ENCODE data around the gene CTAG1A. TPM values are rescaled to one million over a fixed set of nuclear protein-coding genes. Genes with fewer than 3 reads are reported as not detected.
"Not testable (repeated sequence)": the region's sequence is repeated elsewhere in the genome, so short reads cannot be mapped to it uniquely, and the experiment has no call there.

CTAG1A gene
- not detected for total RNA-seq

DNA sequence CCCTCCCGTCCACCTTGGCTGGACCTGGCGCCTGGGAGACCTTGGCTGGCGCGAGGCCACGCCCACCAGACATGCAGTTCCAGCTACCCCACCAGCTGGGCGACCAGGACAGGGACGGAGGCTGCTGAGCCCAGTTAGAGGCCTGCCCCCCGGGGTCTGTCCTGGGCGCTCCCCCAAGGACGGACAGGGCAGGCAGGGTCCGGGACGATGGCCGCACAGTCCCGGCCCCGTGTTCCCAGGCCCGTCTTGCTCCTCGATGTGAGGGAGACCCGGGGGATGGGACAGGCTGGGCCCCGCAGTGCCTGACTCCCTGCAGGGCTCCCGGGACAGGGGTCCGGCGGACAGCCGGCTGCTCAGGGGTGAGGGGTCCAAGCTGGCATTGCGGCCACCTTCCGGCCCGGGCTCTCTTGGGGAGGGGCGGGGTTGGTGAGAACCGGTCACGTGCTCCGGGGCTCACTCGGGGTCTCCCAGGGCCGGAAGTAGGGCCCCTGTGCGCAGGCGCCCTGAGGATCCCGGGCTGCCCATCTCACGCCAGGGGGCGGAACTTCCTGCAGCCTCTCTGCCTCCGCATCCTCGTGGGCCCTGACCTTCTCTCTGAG lies at the start of gene CTAG1A:
CTAG1A (plus strand) TSS at position 549 of the 599 bp plus-strand sequence. CDS start 74 bp downstream, outside the sequence.
- FAIRE-seq; DNase-seq (ENCODE audit: low spot score in 2 of 2): not testable (repeated sequence)

DNA sequence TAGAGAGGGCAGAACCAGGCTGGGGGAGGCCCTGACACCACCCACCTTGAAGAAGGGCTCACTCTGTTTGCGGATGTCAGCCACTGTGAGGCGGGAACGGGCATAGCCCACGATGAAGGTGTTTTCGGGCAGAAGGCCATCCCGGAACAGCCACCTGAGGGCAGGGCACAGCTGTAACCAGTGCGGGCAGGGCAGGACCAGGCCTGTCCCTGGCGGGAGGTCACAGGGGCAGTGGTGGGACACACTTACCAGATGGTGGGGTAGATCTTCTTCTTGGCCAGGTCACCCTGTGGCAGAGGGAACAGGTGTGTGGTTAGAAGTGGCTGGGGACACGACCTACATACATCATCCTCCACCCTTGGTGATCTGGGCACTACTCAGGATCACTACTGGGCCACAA lies 49.0 kb upstream of the CTAG1A start:
- FAIRE-seq, result no peak

DNA sequence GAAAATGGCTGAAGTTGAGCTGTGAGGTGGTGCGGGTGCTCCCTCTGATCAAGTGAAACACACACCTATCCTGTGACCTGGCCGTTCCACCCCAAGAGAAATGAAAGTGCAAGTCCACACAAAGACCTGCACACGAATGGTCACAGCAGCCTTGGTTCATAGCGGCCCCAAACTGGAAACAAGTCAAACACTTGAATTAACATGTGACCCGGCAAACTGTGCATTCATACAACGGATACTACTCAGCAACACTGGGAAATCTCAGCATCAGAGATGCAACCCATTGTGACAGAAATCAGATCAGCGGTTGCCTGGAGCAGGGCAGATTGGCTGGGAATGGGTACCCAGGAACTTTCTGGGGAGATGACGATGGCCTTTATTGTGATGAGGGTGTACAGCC lies 45.9 kb upstream of the CTAG1A start:
- no peak for FAIRE-seq
- no peak for DNase-seq (ENCODE audit: low spot score in 2 of 2)

More for the DNA sequence above, 49.0 kb upstream of the CTAG1A start:
- no peak for DNase-seq (ENCODE audit: low spot score in 2 of 2)

DNA sequence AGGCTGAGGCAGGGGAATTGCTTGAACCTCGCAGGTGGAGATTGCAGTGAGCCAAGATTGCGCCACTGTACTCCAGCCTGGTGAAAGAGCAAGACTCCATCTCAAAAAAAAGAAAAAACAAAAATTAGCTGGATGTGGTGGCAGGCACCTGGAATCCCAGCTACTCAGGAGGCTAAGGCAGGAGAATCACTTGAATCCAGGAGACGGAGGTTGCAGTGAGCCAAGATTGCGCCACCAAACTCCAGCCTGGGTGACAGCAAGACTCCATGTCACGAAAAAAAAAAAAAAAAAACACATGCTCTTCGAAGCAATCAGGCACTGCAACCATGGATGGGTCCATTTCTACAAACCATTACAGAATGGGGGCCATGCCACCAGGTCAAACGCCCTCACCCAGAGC lies 44.6 kb upstream of the CTAG1A start:
- not testable (repeated sequence) for DNase-seq (ENCODE audit: low spot score in 2 of 2); FAIRE-seq

DNA sequence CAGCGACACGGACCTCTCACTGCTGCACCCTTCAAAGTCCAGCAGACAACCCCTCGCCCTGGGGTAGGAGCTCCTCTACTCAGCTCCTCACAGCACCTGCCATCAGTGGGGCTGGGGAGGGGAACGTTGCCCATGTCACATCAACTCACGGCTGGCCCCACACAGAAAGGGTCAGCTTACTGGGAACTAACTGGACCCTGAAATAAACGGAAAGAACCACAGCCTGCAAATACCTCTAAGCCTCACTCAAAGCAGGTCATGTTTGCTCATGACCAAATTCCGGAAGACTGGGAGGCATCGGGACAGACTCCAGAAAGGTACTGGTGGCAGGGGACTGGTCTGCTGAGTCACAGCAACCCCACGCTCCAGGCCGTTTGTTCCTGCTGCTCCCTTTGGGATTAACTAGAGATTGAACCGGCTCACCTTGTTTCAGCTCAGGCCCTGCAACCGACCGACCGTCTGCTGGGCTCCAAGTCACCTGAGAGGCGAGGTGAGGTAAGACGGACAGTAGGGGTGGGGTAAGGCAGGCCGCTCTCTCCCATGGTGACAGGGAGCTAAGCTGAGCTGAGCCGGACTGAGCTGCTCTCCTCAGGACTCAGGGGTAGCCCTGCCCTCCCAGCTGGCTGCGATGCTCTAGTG lies 43.9 kb upstream of the CTAG1A start:
- FAIRE-seq, result no peak
- DNase-seq (ENCODE audit: low spot score in 2 of 2), result no peak

DNA sequence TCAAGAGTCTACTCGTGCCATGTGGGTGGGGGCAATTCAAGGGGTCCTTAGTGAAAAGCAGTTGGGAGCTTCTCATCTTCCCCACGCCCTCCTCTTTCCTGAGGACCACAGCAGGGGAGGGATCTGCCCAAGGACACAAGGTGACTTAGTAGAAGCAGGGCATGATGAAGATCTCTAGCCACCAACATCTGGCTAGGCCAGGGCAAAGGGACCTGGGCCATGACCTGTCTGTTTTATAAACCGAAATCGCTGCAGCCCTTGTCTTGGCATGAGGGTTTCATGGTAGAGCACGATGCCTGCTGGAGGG lies 43.4 kb upstream of the CTAG1A start:
- FAIRE-seq, result no peak
- DNase-seq (ENCODE audit: low spot score in 2 of 2), result no peak

DNA sequence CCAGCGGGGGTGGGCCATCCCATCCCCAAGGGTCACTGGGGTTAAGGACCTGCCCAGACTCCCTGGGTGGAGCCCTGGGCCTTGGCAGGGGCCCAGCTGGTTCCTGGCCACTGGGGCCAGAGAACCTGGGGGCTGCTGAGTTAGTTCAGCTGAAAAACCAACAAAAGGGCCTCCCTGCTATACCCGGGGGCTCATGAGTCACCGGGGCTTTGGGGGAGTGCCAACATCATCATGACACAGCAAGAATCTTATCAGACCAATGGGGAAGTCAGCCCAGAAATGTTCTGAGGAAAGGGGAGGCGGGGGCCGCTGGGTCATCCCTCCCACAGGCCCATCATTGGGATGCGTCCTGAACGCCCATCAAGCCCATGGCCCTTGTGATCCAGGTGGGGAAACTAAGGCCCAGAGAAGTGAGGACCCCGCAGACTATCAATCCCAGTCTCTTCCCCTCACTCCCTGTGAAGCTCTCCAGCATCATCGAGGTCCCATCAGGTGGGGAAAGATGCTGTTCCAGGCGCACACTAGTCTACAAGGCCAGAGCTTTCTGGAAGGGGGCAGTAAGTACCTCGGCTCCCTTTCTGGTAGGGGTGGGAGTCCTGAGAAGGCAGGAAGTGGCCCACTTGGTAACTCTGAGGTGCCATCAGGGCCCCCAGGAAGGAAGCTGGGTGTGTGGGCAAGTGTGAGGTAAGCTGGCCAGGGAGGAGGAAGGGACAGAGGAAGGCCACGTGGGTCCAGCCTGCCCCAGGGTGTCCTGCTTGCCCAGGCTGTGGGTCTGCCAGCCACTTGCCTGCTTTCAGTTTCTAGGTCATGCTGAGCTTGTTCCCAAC lies 42.8 kb upstream of the CTAG1A start:
- DNase-seq (ENCODE audit: low spot score in 2 of 2), result peak in 1 of 2 donors; percentile 39
- FAIRE-seq, result no peak

DNA sequence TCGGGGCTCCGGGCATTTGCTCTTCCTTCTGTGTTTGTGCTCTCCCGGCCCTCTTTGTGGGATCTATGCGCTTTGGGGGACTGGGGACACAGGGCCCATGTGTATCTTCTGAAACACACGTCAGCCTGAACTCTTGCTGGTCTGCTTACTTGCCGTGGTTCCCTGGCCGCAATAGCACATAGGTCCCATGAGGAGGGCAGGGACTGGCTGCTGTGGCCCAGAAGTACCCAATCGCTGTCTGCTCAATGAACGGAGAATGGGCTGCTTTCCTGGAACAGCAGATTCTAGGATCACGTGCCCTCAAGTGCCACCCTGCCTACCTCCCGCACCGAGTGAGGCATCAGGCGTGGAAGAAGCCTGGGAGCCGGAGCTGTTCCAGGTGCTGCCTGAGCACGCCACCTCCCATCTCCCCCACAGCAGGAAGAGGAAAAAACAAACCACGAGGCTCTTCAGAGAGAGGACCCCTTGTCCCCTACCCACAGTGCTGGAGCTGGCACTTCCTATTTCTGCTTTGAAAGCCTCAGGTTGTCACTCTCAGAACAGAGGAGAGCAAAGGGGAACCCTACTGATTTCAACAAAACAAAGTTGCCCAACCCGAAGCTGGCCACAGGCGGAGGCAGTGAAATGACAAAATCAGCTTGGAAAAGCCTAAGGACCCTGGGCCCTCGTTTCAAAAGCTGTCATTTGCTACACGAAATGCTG lies 42.1 kb upstream of the CTAG1A start:
- no peak for DNase-seq (ENCODE audit: low spot score in 2 of 2)
- no peak for FAIRE-seq

DNA sequence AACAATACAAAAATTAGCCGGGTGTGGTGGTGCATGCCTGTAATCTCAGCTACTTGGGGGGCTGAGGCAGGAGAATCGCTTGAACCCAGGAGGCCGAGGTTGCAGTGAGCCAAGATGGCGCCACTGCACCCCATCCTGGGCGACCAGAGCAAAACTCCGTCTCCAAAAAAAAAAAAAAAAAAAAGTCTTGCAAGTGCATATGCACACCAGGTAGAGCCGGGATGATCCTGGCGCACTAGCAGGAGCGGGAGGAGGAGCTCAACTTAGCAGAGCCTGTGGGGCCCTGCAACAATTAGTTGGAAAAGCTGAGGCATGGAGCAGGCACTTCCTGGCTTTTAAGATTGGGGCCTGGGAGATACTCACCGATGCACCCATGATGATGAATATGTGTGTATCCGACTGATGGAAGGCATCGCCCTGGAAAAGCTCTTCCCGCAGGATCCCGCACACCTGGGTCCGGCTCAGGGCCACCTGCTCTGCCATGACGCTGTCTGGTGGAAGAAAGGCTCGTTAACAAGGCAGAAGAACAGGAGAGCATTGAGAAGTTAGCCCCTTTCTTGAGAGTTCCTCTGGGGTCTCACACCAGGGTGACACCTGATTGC lies 39.2 kb upstream of the CTAG1A start:
- FAIRE-seq (no peak), DNase-seq (ENCODE audit: low spot score in 2 of 2) (no peak)

DNA sequence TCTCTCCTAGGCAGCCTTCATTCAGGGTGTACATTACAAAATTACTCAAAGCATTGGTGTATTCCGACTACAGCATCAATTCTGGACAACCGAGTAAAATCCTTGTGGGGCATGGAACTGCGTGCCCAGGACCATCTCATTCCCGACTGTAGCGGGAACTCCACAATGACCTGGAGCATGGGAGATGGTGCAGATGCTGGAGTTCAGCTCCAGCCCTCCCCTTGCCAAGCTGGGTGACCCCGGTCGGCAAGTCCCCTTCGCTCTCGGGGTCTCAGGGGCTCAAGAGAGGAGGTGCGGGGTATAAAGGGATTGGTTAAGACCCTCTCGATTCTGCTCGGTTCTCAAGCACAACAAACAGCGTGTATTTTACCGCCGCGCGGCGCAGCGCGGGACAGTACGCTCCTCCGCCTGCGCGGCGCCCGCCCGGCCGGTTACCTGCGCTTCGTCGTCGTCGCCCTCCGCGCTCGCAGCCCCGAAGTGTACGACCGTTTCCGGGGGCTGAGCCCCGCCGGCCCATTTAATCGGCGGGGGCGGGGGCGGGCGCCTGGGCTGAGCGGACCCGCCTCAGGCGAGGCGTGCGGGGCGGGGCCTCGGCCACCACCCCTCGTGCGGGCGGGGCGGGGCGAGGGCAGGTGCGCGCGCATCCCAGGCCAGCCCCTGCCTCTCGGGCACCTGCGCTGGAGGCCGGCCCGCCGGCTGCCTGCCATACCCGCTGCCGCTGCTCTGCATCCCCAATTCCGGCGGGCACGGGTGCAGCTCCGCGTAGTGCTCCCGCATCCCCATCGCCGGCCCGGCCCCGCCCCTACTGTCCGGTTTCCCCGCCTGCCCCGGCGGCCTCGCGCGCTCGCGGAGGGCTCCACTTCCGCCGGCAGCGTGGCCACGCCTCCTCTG lies 38.3 kb upstream of the CTAG1A start, which contains the start of gene G6PD:
G6PD (minus strand) TSS at position 493 of the 891 bp plus-strand sequence. CDS start 691 bp downstream, outside the sequence.
- FAIRE-seq, result no peak
- DNase-seq (ENCODE audit: low spot score in 2 of 2), result peak; percentile 80 to 87

DNA sequence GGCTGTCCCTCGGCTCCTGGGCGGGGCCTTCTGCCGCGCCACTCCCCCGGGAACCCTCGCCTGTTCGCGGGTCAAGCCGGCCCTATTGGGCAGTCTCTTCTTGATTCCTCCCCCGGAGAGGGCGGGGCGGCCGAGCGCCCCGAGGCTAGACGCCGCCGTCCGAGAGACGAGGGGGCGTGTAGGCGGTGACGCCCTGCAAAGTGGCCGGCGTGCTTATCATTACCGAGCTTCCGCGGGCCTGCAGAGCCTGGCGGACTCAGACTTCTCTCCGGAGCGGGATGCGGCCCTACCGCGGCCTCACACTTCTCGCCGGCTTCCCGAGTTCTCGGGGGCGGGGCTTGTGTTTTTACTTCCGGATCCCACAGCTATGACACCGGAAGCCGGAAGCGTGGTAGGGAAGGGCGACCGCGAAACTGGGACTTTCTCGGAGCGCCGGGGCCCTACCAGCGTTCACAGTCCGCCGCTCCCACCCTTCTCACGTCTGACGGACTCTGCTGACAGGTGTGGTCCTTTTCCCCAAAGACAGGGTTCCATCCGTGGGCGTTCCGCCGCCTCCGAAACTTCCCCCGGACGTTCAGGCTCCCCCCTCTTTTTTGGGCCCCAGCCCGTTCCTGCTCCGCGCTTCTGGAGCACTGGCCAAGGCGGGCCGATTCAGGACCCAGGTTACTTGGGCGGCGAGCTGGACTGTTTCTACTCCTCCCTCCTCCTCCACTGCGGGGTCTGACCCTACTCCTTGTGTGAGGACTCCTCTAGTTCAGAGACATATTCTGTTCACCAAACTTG lies 37.5 kb upstream of the CTAG1A start, which contains the start of gene IKBKG:
IKBKG (plus strand) TSS at position 376 of the 783 bp plus-strand sequence. CDS start 4,383 bp downstream, outside the sequence.
- FAIRE-seq, result no peak
- peak; percentile 93 to 95 for DNase-seq (ENCODE audit: low spot score in 2 of 2)

DNA sequence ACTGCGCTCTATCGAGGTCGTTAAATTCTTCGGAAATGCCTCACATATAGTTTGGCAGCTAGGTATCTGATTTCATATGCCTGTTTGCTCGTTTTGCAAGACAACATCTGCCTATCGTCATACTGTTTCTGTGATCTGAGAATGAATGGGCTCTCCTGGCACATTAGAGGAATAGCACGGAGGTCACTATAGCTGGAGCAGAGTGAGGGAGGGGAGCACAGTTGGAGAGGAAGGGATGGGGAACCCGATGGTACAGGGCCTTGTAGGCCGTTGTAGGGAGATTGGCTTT lies 37.0 kb upstream of the CTAG1A start:
- no peak for DNase-seq (ENCODE audit: low spot score in 2 of 2)
- FAIRE-seq, result no peak

DNA sequence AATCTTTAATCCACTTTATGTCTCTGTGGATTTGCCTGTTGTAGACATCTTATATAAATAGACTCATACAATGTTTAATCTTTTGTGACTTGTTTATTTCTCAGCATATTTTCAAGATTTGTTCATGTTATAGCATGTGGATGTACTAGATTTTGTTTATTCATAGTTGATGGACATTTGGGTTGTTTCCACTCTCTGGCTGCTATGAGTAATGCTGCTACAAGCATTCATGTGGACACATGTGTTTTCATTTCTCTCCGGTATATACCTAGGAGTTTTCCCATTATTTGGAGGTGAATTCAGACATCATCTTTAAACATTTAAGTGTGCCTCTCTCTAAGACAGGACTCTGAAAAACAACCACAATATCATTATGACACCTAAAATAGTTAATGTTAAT lies 35.2 kb upstream of the CTAG1A start:
- FAIRE-seq (no peak), DNase-seq (ENCODE audit: low spot score in 2 of 2) (no peak)

DNA sequence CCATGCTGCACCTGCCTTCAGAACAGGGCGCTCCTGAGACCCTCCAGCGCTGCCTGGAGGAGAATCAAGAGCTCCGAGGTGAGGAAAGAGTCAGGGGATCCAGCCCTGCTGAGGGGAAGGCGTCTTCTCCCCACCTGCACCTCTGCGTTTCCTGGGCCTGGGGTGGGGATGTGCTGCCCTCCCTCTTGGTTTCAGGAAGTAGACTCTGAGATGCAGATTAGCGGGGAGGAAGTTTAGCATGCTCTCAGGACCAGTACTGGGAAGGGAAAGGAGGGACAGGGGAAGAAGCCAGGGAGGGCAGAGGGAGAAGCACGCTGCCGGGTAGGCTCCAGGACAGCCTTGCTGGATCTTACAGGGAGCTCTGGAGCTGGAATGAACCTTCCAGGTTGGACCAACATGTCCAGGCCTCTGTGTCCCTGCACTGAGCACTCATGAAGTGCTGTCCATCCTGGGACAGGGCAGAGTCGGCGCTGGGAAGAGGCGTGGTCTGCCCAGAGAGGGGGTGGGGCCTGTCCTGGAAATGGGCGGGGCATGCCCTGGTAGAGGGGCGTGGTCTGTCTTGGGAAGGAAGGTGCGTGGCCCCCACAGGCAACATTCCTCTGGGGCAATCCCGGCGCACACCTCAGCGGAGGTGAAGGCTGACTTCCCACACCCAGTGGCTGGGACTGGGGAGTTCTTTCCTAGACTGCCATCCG lies 32.7 kb upstream of the CTAG1A start:
- FAIRE-seq; DNase-seq (ENCODE audit: low spot score in 2 of 2): not testable (repeated sequence)

DNA sequence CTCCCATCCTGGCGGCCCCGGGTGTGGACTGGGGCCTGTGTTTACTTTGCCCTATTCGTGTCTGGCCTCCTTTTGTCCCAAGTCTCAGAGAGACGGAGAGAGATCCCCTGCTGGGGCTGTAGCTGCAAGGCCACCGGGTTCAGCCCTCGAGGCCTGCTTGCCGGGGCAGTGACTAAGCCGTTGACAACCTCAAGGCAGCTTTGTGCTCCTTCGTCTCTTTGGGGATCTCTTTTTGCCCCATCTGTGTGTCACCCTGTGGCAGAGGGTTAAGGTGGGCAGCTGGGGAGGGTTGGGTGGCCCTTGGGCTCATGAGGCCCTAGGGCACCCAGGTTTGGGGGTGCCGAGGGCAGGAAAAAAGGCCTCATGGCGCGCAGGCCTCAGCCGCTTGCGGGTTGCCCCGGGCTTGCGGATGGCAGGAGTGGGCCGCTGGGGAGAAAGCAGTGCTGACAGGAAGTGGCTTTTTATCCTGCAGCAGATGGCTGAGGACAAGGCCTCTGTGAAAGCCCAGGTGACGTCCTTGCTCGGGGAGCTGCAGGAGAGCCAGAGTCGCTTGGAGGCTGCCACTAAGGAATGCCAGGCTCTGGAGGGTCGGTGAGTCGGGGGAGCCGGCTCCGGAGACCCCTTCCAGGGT lies 26.8 kb upstream of the CTAG1A start:
- not testable (repeated sequence) for FAIRE-seq

DNA sequence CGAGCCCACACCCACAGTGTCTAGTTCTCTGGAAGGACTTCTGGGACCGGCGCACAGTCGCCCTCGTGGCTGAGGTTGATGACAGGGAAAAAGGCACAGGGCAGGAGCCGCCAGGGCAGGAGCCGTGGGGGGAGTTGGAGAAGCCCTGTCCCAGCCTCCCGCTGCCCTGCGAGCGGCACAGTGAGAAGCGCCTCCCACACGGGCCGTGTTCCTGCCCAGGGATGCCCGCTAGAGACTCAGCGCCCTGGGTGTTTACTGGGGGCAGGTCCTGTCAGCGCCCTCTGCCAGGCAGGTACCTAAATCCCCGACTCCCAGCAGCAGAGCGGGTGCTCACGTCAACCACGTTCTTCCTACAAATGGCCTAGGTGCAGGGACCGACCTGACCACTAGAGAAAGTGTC lies 26.0 kb upstream of the CTAG1A start:
- not testable (repeated sequence) for DNase-seq (ENCODE audit: low spot score in 2 of 2); FAIRE-seq

More for the DNA sequence above, 26.8 kb upstream of the CTAG1A start:
- DNase-seq (ENCODE audit: low spot score in 2 of 2), result not testable (repeated sequence)

DNA sequence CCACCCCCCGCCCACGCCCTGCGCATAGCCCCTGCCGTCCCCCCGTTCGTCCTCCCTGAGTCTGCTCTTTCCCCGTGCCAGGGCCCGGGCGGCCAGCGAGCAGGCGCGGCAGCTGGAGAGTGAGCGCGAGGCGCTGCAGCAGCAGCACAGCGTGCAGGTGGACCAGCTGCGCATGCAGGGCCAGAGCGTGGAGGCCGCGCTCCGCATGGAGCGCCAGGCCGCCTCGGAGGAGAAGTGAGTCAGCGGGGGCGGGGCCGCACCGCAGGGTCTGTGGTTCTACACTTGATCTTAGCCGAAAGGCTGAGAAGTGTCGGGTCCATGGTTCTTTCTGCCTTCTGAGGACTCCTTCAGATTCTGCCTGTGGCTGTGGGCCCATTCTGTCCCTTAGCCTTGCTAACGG lies 24.6 kb upstream of the CTAG1A start:
- FAIRE-seq; DNase-seq (ENCODE audit: low spot score in 2 of 2): not testable (repeated sequence)
